K562 (cell line): ENCODE measurements around the gene FXYD1. TPM values are rescaled to one million over a fixed set of nuclear protein-coding genes. Genes with fewer than 3 reads are reported as not detected.

Experiments used
- ADNP ChIP-seq: fragments of 200-800 bp; sonication (Bioruptor generic); IDR thresholded peaks from 2 replicates; pipeline ENCODE4 v1.6.1; 2016; ENCODE audit warnings: missing genetic modification characterization, missing compliant biosample characterization
- BCOR ChIP-seq: fragments of 450-650 bp; IDR thresholded peaks from 2 replicates; pipeline ENCODE4 v1.6.1; 2016
- NR2C2 ChIP-seq, 2 experiments: fragments of 200-800 bp in 1 of 2; sonication (Bioruptor generic) in 1 of 2; sonication (generic) in 1 of 2; formaldehyde crosslinking in 1 of 2; IDR thresholded peaks; 2 replicates each; pipeline versions ENCODE4 v1.6.1 to v1.8.0; 2016 to 2022; ENCODE audit warnings: mild to moderate bottlenecking in 1 of 2, missing compliant biosample characterization in 1 of 2, missing genetic modification characterization in 1 of 2, missing genetic modification reagents in 1 of 2
- POLR3G ChIP-seq: IDR thresholded peaks from 2 replicates; pipeline ENCODE4 v1.6.1; 2011; ENCODE audit not compliant: insufficient read length, insufficient replicate concordance; ENCODE audit errors: extremely low read depth
- SMAD1 ChIP-seq: fragments of 150-350 bp; IDR thresholded peaks from 2 replicates; pipeline ENCODE4 v1.6.1; 2014; ENCODE audit warnings: low read length, low read depth; ENCODE audit not compliant: partially characterized antibody
- TEAD4 ChIP-seq, 2 experiments: sonication (generic) in 1 of 2; formaldehyde crosslinking in 1 of 2; IDR thresholded peaks; 2 replicates each; pipeline versions ENCODE4 v1.6.1 to v1.8.0; 2012 to 2022; ENCODE audit warnings: borderline replicate concordance in 1 of 2, inconsistent platforms in 1 of 2, low read length in 1 of 2, mild to moderate bottlenecking in 1 of 2, missing genetic modification reagents in 1 of 2
- TFAP4 ChIP-seq: sonication (generic); formaldehyde crosslinking; IDR thresholded peaks from 2 replicates; pipeline ENCODE4 v1.8.0; 2022; ENCODE audit warnings: missing genetic modification reagents, mild to moderate bottlenecking, moderate library complexity, borderline replicate concordance
- THAP7 ChIP-seq: fragments of 250-450 bp; sonication (Bioruptor Pico); IDR thresholded peaks from 2 replicates; pipeline ENCODE4 v1.5.0; 2021
- TRIM28 ChIP-seq: fragments of 450-650 bp; IDR thresholded peaks from 2 replicates; pipeline ENCODE4 v1.6.1; 2017
- ZBTB17 ChIP-seq: fragments of 450-650 bp; formaldehyde crosslinking; IDR thresholded peaks from 2 replicates; pipeline ENCODE4 v1.4.0; 2020; ENCODE audit warnings: mild to moderate bottlenecking
- ZBTB9 ChIP-seq: fragments of 450-650 bp; formaldehyde crosslinking; IDR thresholded peaks from 2 replicates; pipeline ENCODE4 v1.4.0; 2020; ENCODE audit warnings: mild to moderate bottlenecking, moderate library complexity
- ZKSCAN1 ChIP-seq: fragments of 150-350 bp; IDR thresholded peaks from 2 replicates; pipeline ENCODE4 v1.6.1; 2016; ENCODE audit warnings: low read depth, low read length
- ZNF24 ChIP-seq: fragments of 450-650 bp; IDR thresholded peaks from 2 replicates; pipeline ENCODE4 v1.6.1; 2016
- ZNF507 ChIP-seq: conservative IDR thresholded peaks from 2 replicates; pipeline ENCODE4 v1.6.1; 2017; ENCODE audit warnings: missing genetic modification characterization, missing compliant biosample characterization
- ZNF740 ChIP-seq, 3 experiments: fragments of 200-800 bp in 1 of 3; sonication (Bioruptor generic) in 1 of 3; sonication (generic) in 1 of 3; formaldehyde crosslinking in 1 of 3; IDR thresholded peaks; 2 replicates each; pipeline versions ENCODE4 v1.6.1 to v1.8.0; 2016 to 2022; ENCODE audit warnings: mild to moderate bottlenecking in 2 of 3, missing compliant biosample characterization in 2 of 3, missing genetic modification characterization in 2 of 3, missing genetic modification reagents in 1 of 3
- polyA plus RNA-seq, 8 experiments: library from polyadenylated mRNA; depleted of rRNA in 4 of 8; stranded (reverse) in 5 of 8; unstranded in 3 of 8; fragments of >200 nt; fragmentation: Nextera tagmentation in 2 of 8; fragmentation: Illumina TruSeq in 1 of 8; extraction: Ambion mirVana in 2 of 8; extraction: Trizol in 1 of 8; gene quantifications; 2 replicates each; pipeline versions ENCODE4 v1.2.1 to v1.2.3, GENCODE V29; 2011 to 2014; ENCODE audit warnings: inconsistent platforms in 1 of 8, missing spikeins in 1 of 8
- total RNA-seq, 7 experiments: library from RNA; depleted of rRNA in 6 of 7; stranded (reverse); fragments of >200 nt in 6 of 7; fragmentation: Illumina TruSeq in 2 of 7; extraction: Trizol in 2 of 7; gene quantifications; 2 replicates each; pipeline versions ENCODE4 v1.2.1 to v1.2.3, GENCODE V29; 2011 to 2021; ENCODE audit warnings: low replicate concordance in 1 of 7
- TF ChIP-seq, protein P1 (sequence below): fragments of 250-450 bp; sonication (Bioruptor Pico); IDR thresholded peaks from 2 replicates; pipeline ENCODE4 v1.5.0; 2021; ENCODE audit warnings: mild to moderate bottlenecking, moderate library complexity
- TF ChIP-seq, protein P2 (sequence below): sonication (generic); formaldehyde crosslinking; IDR thresholded peaks from 2 replicates; pipeline ENCODE4 v1.8.1; 2022; ENCODE audit warnings: missing genetic modification reagents

Gene FXYD1
- total and polyA plus RNA-seq, 9 of the 15 experiments (the other 6 are each of a cell fraction or from before 2014, with no cell fraction given) = 0.40 to 3.2 (median 1.8) TPM; not detected in 3

DNA sequence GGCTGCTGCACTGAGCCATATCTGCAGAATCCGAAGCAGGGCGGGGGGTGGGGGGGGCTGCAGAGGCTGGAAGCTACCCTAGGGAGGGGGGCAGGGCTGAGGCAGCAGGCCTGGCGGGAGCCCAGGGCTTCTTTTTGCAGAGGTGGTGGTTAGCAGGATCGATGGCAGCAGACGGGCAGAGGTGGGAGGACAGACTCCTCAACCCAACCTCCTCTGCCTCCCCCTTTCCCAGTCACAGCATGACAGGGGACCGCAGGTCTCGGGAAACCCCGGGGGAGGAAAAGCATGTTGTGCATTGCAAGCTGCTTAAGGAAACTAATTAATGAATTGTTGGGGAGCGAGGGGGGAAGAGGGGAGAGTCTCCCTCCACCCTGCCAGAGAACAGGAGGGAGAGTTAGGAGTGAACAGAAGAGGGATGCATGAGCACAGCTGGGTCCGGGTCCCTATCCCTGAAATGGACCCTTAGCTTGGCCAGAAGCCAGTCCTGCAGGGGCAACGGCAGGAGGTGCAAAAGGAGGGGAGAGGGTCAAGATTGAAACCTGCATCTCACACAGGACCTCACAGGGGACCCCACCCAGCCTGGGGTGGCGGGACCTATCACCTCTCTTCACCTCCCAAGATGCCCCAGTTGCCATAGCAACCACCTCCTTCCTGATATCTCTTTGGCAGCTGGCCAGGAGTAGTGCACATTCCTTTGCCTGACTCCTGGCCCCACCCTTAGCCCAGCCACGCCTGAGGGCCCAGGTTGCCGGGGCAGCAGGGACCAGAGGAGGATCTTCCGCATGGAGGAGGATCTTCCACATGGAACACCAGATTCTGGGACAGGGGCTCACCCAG lies 6.2 kb downstream of the FXYD1 start (continued):
- TF ChIP-seq, protein P1, sequence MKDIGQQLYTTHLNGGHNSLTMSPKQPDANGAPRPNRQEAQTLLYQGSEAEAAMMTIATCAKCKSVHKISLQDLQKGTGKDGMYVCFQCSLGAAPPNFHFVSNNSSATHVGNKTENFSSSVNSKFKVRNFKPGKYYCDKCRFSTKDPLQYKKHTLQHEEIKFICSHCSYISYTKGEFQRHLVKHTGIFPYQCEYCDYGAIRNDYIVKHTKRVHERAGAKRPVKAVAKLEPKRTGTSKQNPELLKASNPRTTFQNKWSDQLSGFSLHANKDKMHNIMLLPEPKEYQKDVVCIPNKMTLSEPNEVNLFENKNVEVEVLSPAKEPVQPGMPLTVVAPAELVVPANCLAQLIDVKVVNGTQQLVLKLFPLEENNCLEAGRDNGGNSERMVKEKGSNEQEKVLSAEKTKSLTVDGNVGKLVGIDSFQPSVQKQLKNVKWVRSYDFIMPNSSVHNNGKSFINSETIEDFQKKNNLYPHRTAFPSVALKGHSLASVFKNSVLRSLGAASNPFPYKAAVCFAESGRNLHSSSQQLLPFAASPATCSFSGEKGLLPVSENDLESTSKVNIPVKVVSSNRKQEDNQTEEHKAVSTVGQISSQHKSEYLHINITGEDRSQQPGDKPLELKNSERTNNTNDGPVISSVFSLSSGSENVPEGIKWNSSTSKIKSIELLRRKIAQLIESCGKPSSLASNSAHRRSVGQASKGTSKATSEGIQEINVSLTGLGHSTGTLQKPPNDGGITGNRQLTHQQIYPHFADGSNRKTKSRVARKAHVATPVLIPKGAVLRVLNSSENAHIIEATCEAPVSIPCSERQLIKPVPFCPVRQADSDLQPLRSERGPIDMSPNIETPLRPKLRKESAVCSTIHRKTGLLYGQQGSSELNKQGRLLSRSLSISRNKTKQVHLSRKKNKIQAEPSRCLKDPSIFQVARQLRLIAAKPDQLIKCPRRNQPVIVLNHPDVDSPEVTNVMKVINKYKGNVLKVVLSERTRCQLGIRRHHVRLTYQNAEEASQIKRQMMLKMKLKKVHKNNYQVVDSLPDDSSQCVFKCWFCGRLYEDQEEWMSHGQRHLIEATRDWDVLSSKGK (CRISPR knock-in tag) = no peak
- TF ChIP-seq POLR3G (no peak), BCOR (no peak), ZNF24 (peak; percentile 62; the same call in 1 of the 2 replicates), NR2C2 (CRISPR knock-in tag; IDR thresholded peaks at IDR 0.05) (no peak), NR2C2 (tag; IDR thresholded peaks at IDR 0.05) (no peak), TRIM28 (no peak), SMAD1 (peak; percentile 80), ZKSCAN1 (no peak), TEAD4 (IDR thresholded peaks at IDR 0.05; ENCODE audit: low read length) (0 out of 2 replicates have a peak, but pooled peaks have one; percentile 17), TEAD4 (CRISPR knock-in tag; IDR thresholded peaks at IDR 0.05; ENCODE audit: borderline replicate concordance) (no peak), THAP7 (CRISPR knock-in tag) (no peak), ZBTB9 (CRISPR knock-in tag) (no peak), TFAP4 (peak; percentile 57; the same call in 1 of the 2 replicates), ADNP (tag) (no peak), ZNF507 (no peak), ZBTB17 (CRISPR knock-in tag) (no peak), ZNF740 (CRISPR knock-in tag; IDR thresholded peaks at IDR 0.05) (no peak), ZNF740 (tag; IDR thresholded peaks at IDR 0.05) (0 out of 4 replicates have a peak, but pooled peaks of 1 of the 2 experiments have one; percentile 20)
- TF ChIP-seq, protein P2, sequence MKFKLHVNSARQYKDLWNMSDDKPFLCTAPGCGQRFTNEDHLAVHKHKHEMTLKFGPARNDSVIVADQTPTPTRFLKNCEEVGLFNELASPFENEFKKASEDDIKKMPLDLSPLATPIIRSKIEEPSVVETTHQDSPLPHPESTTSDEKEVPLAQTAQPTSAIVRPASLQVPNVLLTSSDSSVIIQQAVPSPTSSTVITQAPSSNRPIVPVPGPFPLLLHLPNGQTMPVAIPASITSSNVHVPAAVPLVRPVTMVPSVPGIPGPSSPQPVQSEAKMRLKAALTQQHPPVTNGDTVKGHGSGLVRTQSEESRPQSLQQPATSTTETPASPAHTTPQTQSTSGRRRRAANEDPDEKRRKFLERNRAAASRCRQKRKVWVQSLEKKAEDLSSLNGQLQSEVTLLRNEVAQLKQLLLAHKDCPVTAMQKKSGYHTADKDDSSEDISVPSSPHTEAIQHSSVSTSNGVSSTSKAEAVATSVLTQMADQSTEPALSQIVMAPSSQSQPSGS (CRISPR knock-in tag) = no peak
